IMR-90 (cell line): Measurements from ENCODE around the gene SLC25A21. TPM values are rescaled to one million over a fixed set of nuclear protein-coding genes. Genes with fewer than 3 reads are reported as not detected.

Experiments used
- ATAC-seq: fragments of 200-7000 bp; cut with Tn5 transposase; 2 replicates; pipeline ENCODE4 v1.9.1; 2020; ENCODE audit warnings: low read depth, mild to moderate bottlenecking, moderate library complexity
- BruUV-seq: library from RNA; stranded (reverse); fragments of 400-500 nt; replicated peaks from 2 replicates; lab custom pipeline; 2021; lab: Mats Ljungman, UMichigan
- CTCF ChIA-PET: fragments of 300-600 bp; formaldehyde crosslinking; extraction: SDS; loops from one replicate; lab custom pipeline; 2021; ENCODE audit warnings: antibody characterized with exemption; lab: Yijun Ruan, JAX
- POLR2A ChIA-PET: fragments of 300-600 bp; sonication (Branson Sonifier 250); formaldehyde crosslinking; loops from one replicate; lab custom pipeline; 2022; ENCODE audit warnings: antibody characterized with exemption; ENCODE audit not compliant: unreplicated experiment; lab: Charles Lee
- DNase-seq: peaks from one replicate; pipeline ENCODE4 v3.0.0; 2013
- H2AFZ ChIP-seq: replicated peaks from 2 replicates; pipeline ENCODE3; 2013; ENCODE audit warnings: low read length, mild to moderate bottlenecking; ENCODE audit not compliant: poor library complexity
- H2AK5ac ChIP-seq: 2 replicates; pipeline ENCODE4 v1.6.1; 2013; ENCODE audit warnings: low read depth, low read length, inconsistent platforms
- H2AK9ac ChIP-seq: replicated peaks from 2 replicates; pipeline ENCODE3; 2013; ENCODE audit warnings: mild to moderate bottlenecking, low read depth, low read length, moderate library complexity; ENCODE audit not compliant: poor library complexity
- H2BK120ac ChIP-seq: 2 replicates; pipeline ENCODE4 v1.6.1; 2013; ENCODE audit warnings: low read depth, low read length, inconsistent platforms
- H2BK15ac ChIP-seq: 3 replicates; pipeline ENCODE4 v1.6.1; 2013; ENCODE audit warnings: low read depth, low read length, inconsistent platforms
- H2BK20ac ChIP-seq: 2 replicates; pipeline ENCODE4 v1.6.1; 2013; ENCODE audit warnings: low read depth, mild to moderate bottlenecking, inconsistent platforms, low read length, moderate library complexity
- H2BK5ac ChIP-seq: 2 replicates; pipeline ENCODE4 v1.6.1; 2013; ENCODE audit warnings: mild to moderate bottlenecking, low read depth, low read length, inconsistent platforms; ENCODE audit not compliant: poor library complexity, severe bottlenecking
- H3K14ac ChIP-seq: replicated peaks from 2 replicates; pipeline ENCODE4 v1.6.1; 2013; ENCODE audit warnings: low read depth, low read length, inconsistent platforms
- H3K18ac ChIP-seq: 2 replicates; pipeline ENCODE4 v1.6.1; 2013; ENCODE audit warnings: low read depth, low read length, control low read depth
- H3K23ac ChIP-seq: 2 replicates; pipeline ENCODE4 v1.6.1; 2013; ENCODE audit warnings: low read depth, low read length, inconsistent platforms
- H3K27ac ChIP-seq: 2 replicates; pipeline ENCODE4 v1.5.1; 2013; ENCODE audit warnings: mild to moderate bottlenecking, control low read depth, low read length; ENCODE audit not compliant: insufficient read depth
- H3K27me3 ChIP-seq: 2 replicates; pipeline ENCODE4 v1.6.1; 2013; ENCODE audit warnings: low read length; ENCODE audit not compliant: control insufficient read depth, insufficient read depth
- H3K36me3 ChIP-seq: 2 replicates; pipeline ENCODE4 v1.6.1; 2013; ENCODE audit warnings: low read length, mixed read lengths; ENCODE audit not compliant: control insufficient read depth, insufficient read depth
- H3K4ac ChIP-seq: 2 replicates; pipeline ENCODE4 v1.6.1; 2013; ENCODE audit warnings: low read depth, low read length, inconsistent platforms
- H3K4me1 ChIP-seq: 2 replicates; pipeline ENCODE4 v1.6.1; 2013; ENCODE audit warnings: low read length, mixed read lengths; ENCODE audit not compliant: control insufficient read depth, insufficient read depth
- H3K4me2 ChIP-seq: 2 replicates; pipeline ENCODE4 v1.6.1; 2013; ENCODE audit warnings: low read depth, mild to moderate bottlenecking, control low read depth, low read length, moderate library complexity
- H3K4me3 ChIP-seq: 2 replicates; pipeline ENCODE4 v1.5.1; 2013; ENCODE audit warnings: low read depth, mild to moderate bottlenecking, control low read depth, low read length, moderate library complexity; ENCODE audit not compliant: insufficient read depth
- H3K56ac ChIP-seq: 2 replicates; pipeline ENCODE4 v1.6.1; 2013; ENCODE audit warnings: low read length, inconsistent platforms; ENCODE audit not compliant: insufficient read depth; ENCODE audit errors: extremely low read depth
- H3K79me1 ChIP-seq, 2 experiments: 2 replicates each; pipeline ENCODE4 v1.6.1; 2013; ENCODE audit warnings: low read length in 2 of 2, inconsistent platforms in 1 of 2, low read depth in 1 of 2
- H3K9ac ChIP-seq: 2 replicates; pipeline ENCODE4 v1.6.1; 2013; ENCODE audit warnings: low read depth, low read length, control low read depth
- H3K9me1 ChIP-seq: 2 replicates; pipeline ENCODE4 v1.6.1; 2013; ENCODE audit warnings: low read length, inconsistent platforms; ENCODE audit not compliant: insufficient read depth
- H3K9me3 ChIP-seq: 2 replicates; pipeline ENCODE4 v1.6.1; 2013; ENCODE audit warnings: low read length; ENCODE audit not compliant: control insufficient read depth, insufficient read depth
- H4K20me1 ChIP-seq: 2 replicates; pipeline ENCODE4 v1.6.1; 2013; ENCODE audit warnings: low read length, inconsistent platforms; ENCODE audit not compliant: insufficient read depth
- H4K5ac ChIP-seq: 2 replicates; pipeline ENCODE4 v1.6.1; 2013; ENCODE audit warnings: mild to moderate bottlenecking, low read depth, low read length, control low read depth
- H4K8ac ChIP-seq, 2 experiments: 2 replicates each; pipeline ENCODE4 v1.6.1; 2013; ENCODE audit warnings: low read depth in 2 of 2, low read length in 2 of 2, control low read depth in 1 of 2, inconsistent platforms in 1 of 2
- H4K91ac ChIP-seq: 2 replicates; pipeline ENCODE4 v1.6.1; 2013; ENCODE audit warnings: low read depth, low read length, inconsistent platforms; ENCODE audit not compliant: insufficient read depth
- BHLHE40 ChIP-seq: fragments of 150-350 bp; IDR thresholded peaks from 2 replicates; pipeline ENCODE4 v1.6.1; 2016; ENCODE audit warnings: mild to moderate bottlenecking, low read depth, low read length
- CEBPB ChIP-seq: IDR thresholded peaks from 2 replicates; pipeline ENCODE4 v1.6.1; 2012; ENCODE audit warnings: low read depth, low read length, improper control_type of control experiment
- CHD1 ChIP-seq: IDR thresholded peaks from 2 replicates; pipeline ENCODE4 v1.6.1; 2012; ENCODE audit warnings: low read depth, low read length, improper control_type of control experiment
- CTCF ChIP-seq: conservative IDR thresholded peaks from 2 replicates; pipeline ENCODE4 v1.5.1; 2012; ENCODE audit warnings: mild to moderate bottlenecking, low read depth, low read length, improper control_type of control experiment
- ELK1 ChIP-seq: fragments of 150-350 bp; IDR thresholded peaks from 2 replicates; pipeline ENCODE4 v1.6.1; 2016; ENCODE audit warnings: low read depth, mild to moderate bottlenecking, low read length, moderate library complexity, borderline replicate concordance
- FOS ChIP-seq: fragments of 150-350 bp; IDR thresholded peaks from 2 replicates; pipeline ENCODE4 v1.6.1; 2016; ENCODE audit warnings: low read depth, low read length
- MAFK ChIP-seq: IDR thresholded peaks from 2 replicates; pipeline ENCODE4 v1.6.1; 2012; ENCODE audit warnings: low read depth, low read length, improper control_type of control experiment
- MAZ ChIP-seq: IDR thresholded peaks from 2 replicates; pipeline ENCODE4 v1.6.1; 2012; ENCODE audit warnings: low read depth, mild to moderate bottlenecking, low read length, improper control_type of control experiment, moderate library complexity, borderline replicate concordance
- MXI1 ChIP-seq: IDR thresholded peaks from 2 replicates; pipeline ENCODE4 v1.6.1; 2012; ENCODE audit warnings: low read depth, mild to moderate bottlenecking, low read length, moderate library complexity, borderline replicate concordance
- NFE2L2 ChIP-seq: fragments of 150-350 bp; IDR thresholded peaks from 2 replicates; pipeline ENCODE4 v1.6.1; 2016; ENCODE audit warnings: low read depth, mild to moderate bottlenecking, low read length
- POLR2A ChIP-seq: IDR thresholded peaks from 2 replicates; pipeline ENCODE4 v1.6.1; 2012; ENCODE audit warnings: mild to moderate bottlenecking, low read depth, low read length
- RAD21 ChIP-seq: IDR thresholded peaks from 2 replicates; pipeline ENCODE4 v1.6.1; 2012; ENCODE audit warnings: low read length, improper control_type of control experiment
- RCOR1 ChIP-seq: IDR thresholded peaks from 2 replicates; pipeline ENCODE4 v1.6.1; 2012; ENCODE audit warnings: mild to moderate bottlenecking, low read length, improper control_type of control experiment; ENCODE audit not compliant: insufficient replicate concordance
- RFX5 ChIP-seq: IDR thresholded peaks from 2 replicates; pipeline ENCODE4 v1.8.0; 2012; ENCODE audit warnings: low read depth, mild to moderate bottlenecking, low read length, moderate library complexity
- SMC3 ChIP-seq: fragments of 150-350 bp; IDR thresholded peaks from 2 replicates; pipeline ENCODE4 v1.6.1; 2016; ENCODE audit warnings: low read depth, mild to moderate bottlenecking, antibody characterized with exemption, low read length, moderate library complexity
- USF2 ChIP-seq: fragments of 150-350 bp; IDR thresholded peaks from 2 replicates; pipeline ENCODE4 v1.6.1; 2017; ENCODE audit warnings: mild to moderate bottlenecking, antibody characterized with exemption, low read length, low read depth
- WGBS, 2 experiments: methylation state at CpG; one replicate each; pipeline versions ENCODE4 v1.1.5 to v1.1.7; 2013; ENCODE audit warnings: missing lambda C conversion rate in 2 of 2; ENCODE audit not compliant: insufficient read length in 1 of 2; ENCODE audit errors: extremely low coverage in 2 of 2; 5-methylcytosine and 5-hydroxymethylcytosine counted together
- dilution Hi-C: fragments of 300-500 bp; cut with HindIII; formaldehyde crosslinking; loops from one replicate; pipeline ENCODE4 v1.14.3; 2018; ENCODE audit warnings: low sequenced_read_pairs; ENCODE audit not compliant: unreplicated experiment
- in situ Hi-C: fragments of 300-500 bp; cut with MboI; formaldehyde crosslinking; loops from 3 replicates; pipeline ENCODE4 v1.14.3; 2019; ENCODE audit warnings: low sequenced_read_pairs, inconsistent platforms, mixed read lengths
- intact Hi-C: fragments of 100-400 bp; cut with micrococcal nuclease; formaldehyde crosslinking; loops from 2 replicates; pipeline ENCODE4 v1.10.0; 2022
- polyA plus RNA-seq, 3 experiments: library from polyadenylated mRNA; depleted of rRNA; stranded (reverse); fragments of >200 nt; gene quantifications; 2 replicates each; pipeline ENCODE4 v1.2.3, GENCODE V29; 2012; ENCODE audit warnings: low replicate concordance in 1 of 3
- total RNA-seq: library from RNA; depleted of rRNA; stranded (reverse); fragments of >200 nt; gene quantifications from 2 replicates; pipeline ENCODE4 v1.2.3, GENCODE V29; 2012

SLC25A21 gene
- total and polyA plus RNA-seq, 2 of the 4 experiments (the other 2 are of a cell fraction) = 0.62 to 0.90 TPM

GRCh38 chr14:36818794-36819384 is 353.5 kb downstream of the SLC25A21 start:
- ATAC-seq = no peak
- CTCF ChIA-PET = no interaction called here
- no peak for TF ChIP-seq POLR2A
- no peak for TF ChIP-seq MXI1
- no peak for TF ChIP-seq MAFK
- TF ChIP-seq RAD21 = no peak
- no peak for TF ChIP-seq NFE2L2
- no peak for TF ChIP-seq MAZ
- TF ChIP-seq CHD1 = no peak
- no peak for TF ChIP-seq CEBPB
- TF ChIP-seq ELK1 = no peak
- TF ChIP-seq USF2 = no peak
- TF ChIP-seq SMC3 = no peak
- no peak for TF ChIP-seq RCOR1
- no peak for TF ChIP-seq RFX5
- no peak for TF ChIP-seq CTCF
- TF ChIP-seq FOS = no peak
- TF ChIP-seq BHLHE40 = no peak

More at GRCh38 chr14:36818794-36819384, 353.5 kb downstream of the SLC25A21 start:
- H4K20me1 ChIP-seq = no peaks in the 10 kb centered on the region
- no peak overlapping the region for H3K27ac ChIP-seq
- no peak overlapping the region for H4K91ac ChIP-seq
- no peak overlapping the region for H4K5ac ChIP-seq
- no peak overlapping the region for H2AFZ ChIP-seq
- H3K18ac ChIP-seq = no peak overlapping the region
- DNase-seq = no peak
- H3K14ac ChIP-seq = no peak overlapping the region
- H3K9ac ChIP-seq = no peak overlapping the region
- no peak overlapping the region for H3K4me2 ChIP-seq
- no peaks in the 10 kb centered on the region for H3K9me1 ChIP-seq
- in situ Hi-C loops (no loop called here), dilution Hi-C loops (no loop called here), intact Hi-C loops (no loop called here)
- no peak overlapping the region for H2AK9ac ChIP-seq
- H2BK20ac ChIP-seq = no peak overlapping the region
- no CpG with 5 or more reads among the region's 2 CpGs for WGBS, 2 experiments
- no peak overlapping the region for H3K23ac ChIP-seq
- H3K56ac ChIP-seq = no peak overlapping the region
- POLR2A ChIA-PET = no interaction called here
- no peaks in the 10 kb centered on the region for H3K36me3 ChIP-seq
- no peak overlapping the region for H2AK5ac ChIP-seq
- no peaks in the 10 kb centered on the region for H3K79me1 ChIP-seq
- H2BK15ac ChIP-seq = no peak overlapping the region
- H3K9me3 ChIP-seq = no peaks in the 10 kb centered on the region
- no peaks in the 10 kb centered on the region for H3K27me3 ChIP-seq
- H2BK120ac ChIP-seq = no peak overlapping the region
- BruUV-seq = no TSS peak
- no peak overlapping the region for H2BK5ac ChIP-seq
- H3K4me1 ChIP-seq = no peaks in the 10 kb centered on the region
- H3K4ac ChIP-seq = no peak overlapping the region
- no peak overlapping the region for H3K4me3 ChIP-seq
- H4K8ac ChIP-seq = no peak overlapping the region
